DMS 273 (cell line): ENCODE results near the gene LIX1.
"Not testable (repeated sequence)": the region's sequence is repeated elsewhere in the genome, so short reads cannot be mapped to it uniquely, and the experiment has no call there.

Source experiments
- DNase-seq: peaks from one replicate; lab custom pipeline; 2025; ENCODE audit not compliant: unreplicated experiment; lab: John Stamatoyannopoulos, UW

Gene LIX1

GRCh38 chr5:97105501-97106215, 36.8 kb downstream of the LIX1 start:
- DNase-seq = no peak

GRCh38 chr5:97102010-97102470, 40.4 kb downstream of the LIX1 start:
- no peak for DNase-seq

- no peak for DNase-seq
Measured at GRCh38 chr5:97101189-97101910, 41.1 kb downstream of the LIX1 start.

GRCh38 chr5:97100476-97100875, 41.9 kb downstream of the LIX1 start:
- peak; percentile 2 for DNase-seq

GRCh38 chr5:97098922-97099321, 43.5 kb downstream of the LIX1 start:
- peak; percentile 50 for DNase-seq

GRCh38 chr5:97097326-97098230, 44.8 kb downstream of the LIX1 start:
- no peak for DNase-seq

- DNase-seq = no peak
Measured at GRCh38 chr5:97096846-97097245, 45.6 kb downstream of the LIX1 start.

GRCh38 chr5:97096191-97096590, 46.2 kb downstream of the LIX1 start:
- no peak for DNase-seq

GRCh38 chr5:97095318-97095732, 47.1 kb downstream of the LIX1 start:
- DNase-seq = no peak

GRCh38 chr5:97094579-97095317, 47.7 kb downstream of the LIX1 start:
- no peak for DNase-seq

GRCh38 chr5:97093193-97093592, 49.2 kb downstream of the LIX1 start:
- DNase-seq = no peak

GRCh38 chr5:97090944-97091343, 51.5 kb downstream of the LIX1 start:
- no peak for DNase-seq

- DNase-seq = no peak
Measured at GRCh38 chr5:97089149-97089801, 53.1 kb downstream of the LIX1 start.

GRCh38 chr5:97088774-97089148, 53.6 kb downstream of the LIX1 start:
- DNase-seq = no peak

GRCh38 chr5:97087138-97087537, 55.3 kb downstream of the LIX1 start:
- DNase-seq = no peak

- no peak for DNase-seq
Measured at GRCh38 chr5:97085459-97086181, 56.8 kb downstream of the LIX1 start.

- not testable (repeated sequence) for DNase-seq
Measured at GRCh38 chr5:97084782-97085458, 57.5 kb downstream of the LIX1 start.

- no peak for DNase-seq
Measured at GRCh38 chr5:97078958-97079743, 63.3 kb downstream of the LIX1 start.
